Right hindlimb (tissue), 1 donor: ENCODE data around the gene ZSCAN12.
"Not testable (repeated sequence)": the region's sequence is repeated elsewhere in the genome, so short reads cannot be mapped to it uniquely, and the experiment has no call there.

Source experiments
- DNase-seq: peaks from one replicate; pipeline ENCODE4 v3.0.0-alpha.2; 2018

The ZSCAN12 gene

GRCh38 chr6:28393912-28394662 lies 5.5 kb downstream of the ZSCAN12 start:
- DNase-seq: no peak

GRCh38 chr6:28390688-28391087 lies 8.9 kb downstream of the ZSCAN12 start:
- DNase-seq: no peak

GRCh38 chr6:28384143-28384533 lies 15.4 kb downstream of the ZSCAN12 start:
- no peak for DNase-seq

DNA sequence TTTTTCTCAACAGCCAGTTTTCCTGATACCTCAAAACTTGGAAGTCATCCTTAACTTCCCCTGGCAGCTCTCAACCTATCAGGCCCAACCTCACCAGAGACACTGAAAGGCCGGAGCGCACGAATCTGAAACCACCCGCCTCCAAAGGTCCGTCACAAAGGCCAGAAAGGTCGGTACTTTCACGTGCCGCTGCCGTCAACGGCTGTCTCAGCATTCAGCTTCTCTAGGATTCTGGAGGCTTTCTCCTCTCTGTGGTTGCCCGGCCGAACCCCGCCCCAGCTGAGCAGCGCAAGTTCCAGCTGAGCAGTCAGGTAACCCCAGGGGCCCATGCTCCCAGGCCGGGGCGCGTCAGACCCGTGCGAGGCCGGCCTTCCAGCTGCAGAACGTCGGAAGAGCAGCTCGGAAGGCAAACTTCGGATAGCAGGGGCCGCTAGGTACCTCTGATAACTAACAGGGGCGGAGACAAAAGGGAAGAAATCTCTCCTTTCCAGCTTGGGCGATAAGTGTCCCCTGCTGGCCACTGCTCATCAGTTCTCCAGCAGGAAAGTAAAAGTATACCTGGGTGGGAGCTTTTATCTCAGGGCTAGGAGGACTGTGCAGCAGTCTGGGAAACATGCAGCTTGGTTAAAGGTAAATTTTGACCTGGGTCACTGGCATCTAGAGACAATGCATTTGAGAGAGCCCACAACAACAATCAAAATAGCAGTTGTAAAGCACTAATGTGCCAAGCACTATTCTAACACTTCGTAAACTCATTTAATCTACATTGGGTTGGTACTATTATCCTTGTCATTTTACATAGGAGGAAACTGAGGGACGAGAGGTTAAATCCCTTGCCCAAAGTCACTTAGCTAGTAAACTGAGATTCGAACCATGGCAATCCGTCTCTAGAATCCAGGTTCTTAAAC lies 16.1 kb downstream of the ZSCAN12 start:
- DNase-seq: peak; percentile 86

DNA sequence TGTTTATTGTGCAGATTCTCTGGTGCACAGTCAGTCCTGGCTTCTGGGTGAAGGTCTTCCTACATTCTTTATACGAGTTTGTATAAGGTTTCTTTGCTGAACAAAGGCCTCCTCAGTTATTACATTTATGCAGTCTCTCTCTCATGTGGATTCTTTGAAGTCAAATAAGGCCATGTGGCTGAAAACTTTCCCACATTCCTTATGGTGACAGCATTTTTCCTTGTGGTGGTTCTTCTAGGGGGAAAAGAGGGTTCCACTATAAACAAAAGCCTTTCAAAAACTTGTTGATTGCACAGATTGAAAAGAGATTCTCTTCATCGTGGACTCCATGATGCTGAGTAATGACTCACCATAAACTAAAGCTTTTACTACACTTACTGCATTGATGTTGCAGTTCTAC lies 19.2 kb downstream of the ZSCAN12 start:
- no peak for DNase-seq

GRCh38 chr6:28378644-28379043 lies 20.9 kb downstream of the ZSCAN12 start:
- DNase-seq: no peak

GRCh38 chr6:28377879-28378278 lies 21.7 kb downstream of the ZSCAN12 start:
- no peak for DNase-seq

DNA sequence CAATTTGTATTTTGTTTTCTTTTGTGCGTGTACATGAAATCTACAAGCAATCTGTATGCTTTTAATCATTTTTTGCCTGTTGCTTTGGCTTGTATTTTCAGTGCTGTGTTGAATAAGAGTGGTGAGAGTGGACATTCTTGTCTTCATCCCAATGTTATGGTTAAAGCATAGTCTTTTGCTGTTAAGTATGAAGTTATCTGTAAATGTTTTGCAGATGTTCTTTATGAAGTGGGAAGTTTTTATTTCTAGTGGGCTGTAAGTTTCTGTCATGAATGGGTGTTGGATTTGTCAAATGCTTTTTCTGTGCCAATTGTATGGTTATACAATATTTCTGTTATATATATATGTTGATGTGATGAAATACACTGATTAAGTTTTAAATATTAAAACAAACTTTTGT lies 25.6 kb downstream of the ZSCAN12 start:
- no peak for DNase-seq

- DNase-seq: no peak
These were observed 27.7 kb downstream of the ZSCAN12 start for GRCh38 chr6:28371706-28372451.

DNA sequence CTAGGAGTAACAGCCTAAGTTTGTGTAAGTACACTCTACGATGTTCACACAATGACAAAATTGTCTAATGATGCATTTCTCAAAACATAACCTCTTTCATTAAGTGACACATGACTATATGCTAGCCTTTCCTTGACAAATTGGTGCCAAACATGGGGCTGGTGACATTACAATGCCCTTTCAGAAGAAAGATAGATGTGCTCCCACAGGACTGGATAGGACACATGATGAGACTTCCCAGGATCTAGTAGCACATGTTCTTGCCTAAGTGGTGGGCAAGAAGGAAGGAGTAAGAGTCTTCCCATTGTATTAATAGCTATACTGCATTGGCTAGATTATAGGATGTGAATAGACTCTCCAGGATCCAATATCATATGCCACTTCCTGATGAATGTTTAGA lies 28.3 kb downstream of the ZSCAN12 start:
- no peak for DNase-seq

DNA sequence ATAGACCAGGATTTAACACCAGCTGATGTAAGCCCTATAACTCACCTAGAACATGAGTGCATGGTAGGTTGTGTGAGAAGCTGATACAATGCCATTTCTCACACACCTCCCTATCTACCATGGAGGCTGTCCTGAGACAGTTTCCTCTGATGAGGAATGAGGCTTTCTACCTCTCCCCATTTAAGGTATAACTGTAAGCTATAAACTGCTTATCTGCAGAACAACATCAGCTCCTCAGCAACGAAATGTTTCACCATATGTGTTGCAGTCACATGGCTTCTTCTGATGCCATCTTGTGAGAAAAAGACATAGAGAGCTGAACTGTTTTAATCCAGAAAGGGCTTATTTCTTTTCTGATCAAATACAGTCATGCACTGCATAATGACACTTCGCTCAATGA lies 29.1 kb downstream of the ZSCAN12 start:
- no peak for DNase-seq

GRCh38 chr6:28369463-28369862 lies 30.1 kb downstream of the ZSCAN12 start:
- no peak for DNase-seq

DNA sequence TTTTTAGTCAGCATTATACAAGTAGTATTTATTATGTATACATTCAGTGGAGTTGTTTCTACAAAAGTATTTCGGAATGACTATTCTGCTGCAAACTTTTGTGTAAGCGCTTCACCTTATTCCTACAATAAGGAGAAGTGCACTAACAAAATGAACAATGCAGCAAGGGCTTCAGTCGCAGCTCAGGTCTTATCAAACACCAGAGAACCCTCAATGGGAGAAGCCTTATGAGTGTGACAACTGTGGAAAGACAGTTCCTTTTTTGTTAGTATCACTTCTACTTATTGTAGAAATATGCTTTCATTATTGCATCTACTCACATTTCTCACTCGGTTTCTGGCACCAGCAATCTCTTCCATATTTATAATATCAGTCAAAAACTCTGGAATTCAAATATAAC lies 31.0 kb downstream of the ZSCAN12 start:
- no peak for DNase-seq

- not testable (repeated sequence) for DNase-seq
These were observed 34.0 kb downstream of the ZSCAN12 start for GRCh38 chr6:28365590-28365989.

- no peak for DNase-seq
These were observed 38.6 kb downstream of the ZSCAN12 start for GRCh38 chr6:28360961-28361360.

GRCh38 chr6:28359562-28359961 lies 40.0 kb downstream of the ZSCAN12 start:
- not testable (repeated sequence) for DNase-seq

GRCh38 chr6:28357036-28357435 lies 42.5 kb downstream of the ZSCAN12 start:
- no peak for DNase-seq

DNA sequence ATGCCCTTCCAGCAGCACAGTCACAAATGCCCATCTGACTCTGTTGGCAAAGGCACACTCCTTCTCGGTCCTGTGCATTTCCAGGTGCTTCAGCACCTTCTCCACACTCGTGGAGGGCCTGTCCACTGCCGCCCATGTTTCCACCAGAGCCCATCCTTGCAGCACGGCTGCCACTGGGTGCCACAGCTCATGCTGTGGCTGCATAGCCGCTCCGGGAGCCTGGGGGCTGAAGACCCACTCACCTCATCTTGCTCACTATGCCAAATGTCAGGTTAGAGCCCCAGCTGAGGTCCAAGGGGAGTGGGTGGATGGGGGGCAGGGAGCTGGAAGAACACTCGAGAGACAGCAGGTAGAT lies 42.9 kb downstream of the ZSCAN12 start:
- DNase-seq: no peak

DNA sequence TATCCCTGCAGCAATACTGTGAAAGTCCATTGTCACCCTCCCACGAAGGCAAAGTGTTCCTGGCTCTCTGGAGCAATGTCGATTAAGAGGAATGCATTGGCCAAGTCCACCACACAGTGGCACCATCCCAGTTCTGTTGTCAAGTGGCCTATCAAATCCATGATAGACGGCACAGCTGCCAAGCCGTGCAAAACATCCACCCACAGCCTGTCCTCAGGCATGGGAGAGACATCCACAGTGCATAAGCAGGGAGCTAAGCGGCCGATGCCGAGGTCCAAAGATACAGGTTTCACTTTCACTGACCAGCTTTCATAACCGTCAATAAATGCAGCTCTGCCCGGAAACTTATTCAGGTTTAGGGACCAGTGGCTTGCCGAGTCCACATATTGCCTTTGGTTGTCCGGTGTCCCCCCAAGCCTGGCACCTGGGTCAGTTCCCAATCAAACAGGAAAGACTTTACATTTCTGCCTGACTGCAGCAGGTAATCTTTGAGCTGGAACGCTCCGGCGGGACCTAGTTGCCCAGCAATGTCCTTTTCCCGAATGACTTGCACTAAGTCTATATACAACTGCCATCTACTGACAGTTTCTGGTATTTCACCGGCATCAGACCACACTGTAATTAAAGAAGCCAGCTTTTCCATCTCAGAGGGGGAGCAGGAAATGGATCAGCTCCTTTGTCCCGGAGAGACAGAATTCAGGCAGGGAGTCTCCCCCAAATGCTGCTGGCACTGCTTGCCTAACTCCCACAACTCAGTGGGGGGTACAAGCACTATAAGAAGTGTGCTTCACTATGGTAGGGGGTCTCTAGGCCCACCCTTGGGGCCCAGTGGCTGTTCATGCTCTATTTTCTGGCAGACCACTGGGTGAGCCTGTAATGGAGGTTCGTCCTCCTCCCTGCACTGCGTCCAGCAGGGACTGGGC lies 43.5 kb downstream of the ZSCAN12 start:
- DNase-seq: peak; percentile 78

GRCh38 chr6:28354688-28355554 lies 44.6 kb downstream of the ZSCAN12 start:
- no peak for DNase-seq

DNA sequence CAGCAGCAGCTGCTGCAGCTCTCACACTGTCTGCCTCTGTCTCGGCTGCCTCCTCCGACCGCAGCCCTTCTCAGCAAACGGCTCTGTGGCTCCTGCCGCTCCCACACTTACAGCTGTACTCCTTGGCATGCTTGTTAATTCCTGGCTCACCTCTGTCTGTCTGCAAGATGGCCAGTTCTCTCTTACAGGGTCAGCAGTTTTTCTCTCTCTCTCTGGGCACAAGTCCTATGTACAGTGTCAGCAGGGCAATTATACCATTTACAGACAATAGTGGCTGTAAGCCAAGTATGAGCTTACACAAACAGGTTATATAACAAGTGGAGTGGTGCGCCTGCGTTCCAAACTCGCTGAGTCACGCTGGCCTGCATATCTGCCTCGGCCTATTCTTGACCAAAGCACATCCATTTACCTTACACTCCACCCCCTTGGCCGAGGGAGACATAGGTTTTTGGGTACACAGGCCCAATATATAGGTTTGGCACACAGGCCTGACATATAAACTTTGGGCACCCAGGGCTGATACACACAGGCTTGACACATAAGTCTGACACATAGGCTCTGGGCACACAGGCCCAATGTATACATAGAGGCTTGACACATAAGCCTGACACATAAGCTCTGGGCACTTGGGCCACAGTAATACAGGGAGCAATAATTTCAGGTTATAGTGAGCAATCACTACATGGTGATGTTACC lies 45.4 kb downstream of the ZSCAN12 start:
- DNase-seq: no peak
